ENCODE results near the gene USP3. TPM values are rescaled to one million over a fixed set of nuclear protein-coding genes. Genes with fewer than 3 reads are reported as not detected.

Gene USP3
- total and polyA plus RNA-seq, 10 of the 15 experiments (the other 5 are each of a cell fraction or from before 2014, with no cell fraction given) = 23.8 to 64.5 (median 50.3) TPM

DNA sequence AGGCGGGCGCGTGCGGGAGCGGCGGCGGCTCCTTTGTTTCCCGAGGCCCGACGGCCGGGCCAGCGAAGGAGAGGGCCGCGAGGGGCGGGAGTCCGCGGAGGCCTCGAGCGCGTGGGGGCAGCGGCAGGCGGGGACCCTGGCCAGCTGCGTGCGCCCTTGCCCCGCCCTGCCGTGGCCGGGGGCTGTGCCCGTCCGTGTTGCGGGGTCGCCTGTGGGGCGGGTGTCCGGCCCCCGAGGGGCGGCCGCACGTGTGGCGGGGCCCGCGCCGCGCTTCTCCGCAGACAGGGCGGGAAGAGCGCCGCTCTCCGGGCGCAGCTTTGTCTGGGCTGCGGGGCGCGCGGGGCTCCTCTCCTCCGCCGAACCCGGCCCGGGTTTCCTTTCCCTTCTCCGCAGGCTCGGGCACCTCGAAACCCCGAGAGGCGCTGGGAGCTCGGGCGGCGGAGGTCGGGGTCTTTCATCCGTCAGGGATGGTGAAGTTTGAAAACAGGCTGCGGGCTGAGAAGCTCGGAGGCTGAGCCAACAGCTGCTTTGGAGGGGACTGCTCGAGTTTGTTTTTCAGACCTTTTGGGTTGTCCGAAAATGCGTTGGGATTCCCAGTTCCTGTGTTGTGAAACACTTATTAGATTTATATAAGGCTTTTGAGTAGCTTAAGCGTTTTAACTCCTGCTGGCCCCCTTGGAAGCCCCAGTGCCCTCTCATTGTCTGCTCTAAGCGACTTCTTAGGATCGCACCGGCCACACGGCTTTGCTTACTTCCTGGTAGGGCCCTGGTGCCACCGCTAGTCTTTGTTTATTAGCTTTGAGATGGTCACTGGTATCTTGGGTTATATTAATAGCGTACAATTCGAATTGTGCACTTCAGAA lies 817 bp downstream of the USP3 start (continued):
- TF ChIP-seq, protein P1, sequence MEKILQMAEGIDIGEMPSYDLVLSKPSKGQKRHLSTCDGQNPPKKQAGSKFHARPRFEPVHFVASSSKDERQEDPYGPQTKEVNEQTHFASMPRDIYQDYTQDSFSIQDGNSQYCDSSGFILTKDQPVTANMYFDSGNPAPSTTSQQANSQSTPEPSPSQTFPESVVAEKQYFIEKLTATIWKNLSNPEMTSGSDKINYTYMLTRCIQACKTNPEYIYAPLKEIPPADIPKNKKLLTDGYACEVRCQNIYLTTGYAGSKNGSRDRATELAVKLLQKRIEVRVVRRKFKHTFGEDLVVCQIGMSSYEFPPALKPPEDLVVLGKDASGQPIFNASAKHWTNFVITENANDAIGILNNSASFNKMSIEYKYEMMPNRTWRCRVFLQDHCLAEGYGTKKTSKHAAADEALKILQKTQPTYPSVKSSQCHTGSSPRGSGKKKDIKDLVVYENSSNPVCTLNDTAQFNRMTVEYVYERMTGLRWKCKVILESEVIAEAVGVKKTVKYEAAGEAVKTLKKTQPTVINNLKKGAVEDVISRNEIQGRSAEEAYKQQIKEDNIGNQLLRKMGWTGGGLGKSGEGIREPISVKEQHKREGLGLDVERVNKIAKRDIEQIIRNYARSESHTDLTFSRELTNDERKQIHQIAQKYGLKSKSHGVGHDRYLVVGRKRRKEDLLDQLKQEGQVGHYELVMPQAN (conservative IDR thresholded peaks at IDR 0.05) = peak; percentile 49; the same call in 1 of the 2 replicates
- TF ChIP-seq SPI1 (IDR thresholded peaks at IDR 0.05; ENCODE audit: borderline replicate concordance, insufficient read depth, low read depth, low read length) (no peak), RELA (IDR thresholded peaks at IDR 0.05; ENCODE audit: borderline replicate concordance, partially characterized antibody) (no peak), ASH2L (IDR thresholded peaks at IDR 0.05; ENCODE audit: borderline replicate concordance, low read depth) (0 out of 2 replicates have a peak, but pooled peaks have one; percentile 17), SREBF1 (IDR thresholded peaks at IDR 0.05; ENCODE audit: low read length) (no peak), SREBF2 (IDR thresholded peaks at IDR 0.05; ENCODE audit: low read length) (no peak), FOXK2 (IDR thresholded peaks at IDR 0.05) (no peak), BMI1 (IDR thresholded peaks at IDR 0.05; ENCODE audit: borderline replicate concordance) (no peak), ZNF24 (IDR thresholded peaks at IDR 0.05) (no peak), MYC (IDR thresholded peaks at IDR 0.05; ENCODE audit: insufficient read depth, insufficient read length, insufficient replicate concordance, low read length, severe bottlenecking) (no peak), ZNF274 (IDR thresholded peaks at IDR 0.05; ENCODE audit: insufficient read depth, insufficient read length) (no peak), ZNF384 (IDR thresholded peaks at IDR 0.05; ENCODE audit: borderline replicate concordance, low read depth, low read length) (no peak), CHD4 (IDR thresholded peaks at IDR 0.05) (no peak)
- TF ChIP-seq, protein P2, sequence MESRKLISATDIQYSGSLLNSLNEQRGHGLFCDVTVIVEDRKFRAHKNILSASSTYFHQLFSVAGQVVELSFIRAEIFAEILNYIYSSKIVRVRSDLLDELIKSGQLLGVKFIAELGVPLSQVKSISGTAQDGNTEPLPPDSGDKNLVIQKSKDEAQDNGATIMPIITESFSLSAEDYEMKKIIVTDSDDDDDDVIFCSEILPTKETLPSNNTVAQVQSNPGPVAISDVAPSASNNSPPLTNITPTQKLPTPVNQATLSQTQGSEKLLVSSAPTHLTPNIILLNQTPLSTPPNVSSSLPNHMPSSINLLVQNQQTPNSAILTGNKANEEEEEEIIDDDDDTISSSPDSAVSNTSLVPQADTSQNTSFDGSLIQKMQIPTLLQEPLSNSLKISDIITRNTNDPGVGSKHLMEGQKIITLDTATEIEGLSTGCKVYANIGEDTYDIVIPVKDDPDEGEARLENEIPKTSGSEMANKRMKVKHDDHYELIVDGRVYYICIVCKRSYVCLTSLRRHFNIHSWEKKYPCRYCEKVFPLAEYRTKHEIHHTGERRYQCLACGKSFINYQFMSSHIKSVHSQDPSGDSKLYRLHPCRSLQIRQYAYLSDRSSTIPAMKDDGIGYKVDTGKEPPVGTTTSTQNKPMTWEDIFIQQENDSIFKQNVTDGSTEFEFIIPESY (IDR thresholded peaks at IDR 0.05) = no peak
- TF ChIP-seq, protein P3, sequence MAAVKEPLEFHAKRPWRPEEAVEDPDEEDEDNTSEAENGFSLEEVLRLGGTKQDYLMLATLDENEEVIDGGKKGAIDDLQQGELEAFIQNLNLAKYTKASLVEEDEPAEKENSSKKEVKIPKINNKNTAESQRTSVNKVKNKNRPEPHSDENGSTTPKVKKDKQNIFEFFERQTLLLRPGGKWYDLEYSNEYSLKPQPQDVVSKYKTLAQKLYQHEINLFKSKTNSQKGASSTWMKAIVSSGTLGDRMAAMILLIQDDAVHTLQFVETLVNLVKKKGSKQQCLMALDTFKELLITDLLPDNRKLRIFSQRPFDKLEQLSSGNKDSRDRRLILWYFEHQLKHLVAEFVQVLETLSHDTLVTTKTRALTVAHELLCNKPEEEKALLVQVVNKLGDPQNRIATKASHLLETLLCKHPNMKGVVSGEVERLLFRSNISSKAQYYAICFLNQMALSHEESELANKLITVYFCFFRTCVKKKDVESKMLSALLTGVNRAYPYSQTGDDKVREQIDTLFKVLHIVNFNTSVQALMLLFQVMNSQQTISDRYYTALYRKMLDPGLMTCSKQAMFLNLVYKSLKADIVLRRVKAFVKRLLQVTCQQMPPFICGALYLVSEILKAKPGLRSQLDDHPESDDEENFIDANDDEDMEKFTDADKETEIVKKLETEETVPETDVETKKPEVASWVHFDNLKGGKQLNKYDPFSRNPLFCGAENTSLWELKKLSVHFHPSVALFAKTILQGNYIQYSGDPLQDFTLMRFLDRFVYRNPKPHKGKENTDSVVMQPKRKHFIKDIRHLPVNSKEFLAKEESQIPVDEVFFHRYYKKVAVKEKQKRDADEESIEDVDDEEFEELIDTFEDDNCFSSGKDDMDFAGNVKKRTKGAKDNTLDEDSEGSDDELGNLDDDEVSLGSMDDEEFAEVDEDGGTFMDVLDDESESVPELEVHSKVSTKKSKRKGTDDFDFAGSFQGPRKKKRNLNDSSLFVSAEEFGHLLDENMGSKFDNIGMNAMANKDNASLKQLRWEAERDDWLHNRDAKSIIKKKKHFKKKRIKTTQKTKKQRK (IDR thresholded peaks at IDR 0.05; ENCODE audit: low read depth, low read length) = no peak
- TF ChIP-seq, protein P4, sequence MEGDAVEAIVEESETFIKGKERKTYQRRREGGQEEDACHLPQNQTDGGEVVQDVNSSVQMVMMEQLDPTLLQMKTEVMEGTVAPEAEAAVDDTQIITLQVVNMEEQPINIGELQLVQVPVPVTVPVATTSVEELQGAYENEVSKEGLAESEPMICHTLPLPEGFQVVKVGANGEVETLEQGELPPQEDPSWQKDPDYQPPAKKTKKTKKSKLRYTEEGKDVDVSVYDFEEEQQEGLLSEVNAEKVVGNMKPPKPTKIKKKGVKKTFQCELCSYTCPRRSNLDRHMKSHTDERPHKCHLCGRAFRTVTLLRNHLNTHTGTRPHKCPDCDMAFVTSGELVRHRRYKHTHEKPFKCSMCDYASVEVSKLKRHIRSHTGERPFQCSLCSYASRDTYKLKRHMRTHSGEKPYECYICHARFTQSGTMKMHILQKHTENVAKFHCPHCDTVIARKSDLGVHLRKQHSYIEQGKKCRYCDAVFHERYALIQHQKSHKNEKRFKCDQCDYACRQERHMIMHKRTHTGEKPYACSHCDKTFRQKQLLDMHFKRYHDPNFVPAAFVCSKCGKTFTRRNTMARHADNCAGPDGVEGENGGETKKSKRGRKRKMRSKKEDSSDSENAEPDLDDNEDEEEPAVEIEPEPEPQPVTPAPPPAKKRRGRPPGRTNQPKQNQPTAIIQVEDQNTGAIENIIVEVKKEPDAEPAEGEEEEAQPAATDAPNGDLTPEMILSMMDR (IDR thresholded peaks at IDR 0.05 in 2 of 3, conservative IDR thresholded peaks at IDR 0.05 in 1 of 3; ENCODE audit: control insufficient read depth in 2 of 3, extremely low read depth in 1 of 3, insufficient read depth in 1 of 3, low read depth in 3 of 3, low read length in 3 of 3) = peak; percentile 17 to 38 (median 33)
- TF ChIP-seq, protein P5, sequence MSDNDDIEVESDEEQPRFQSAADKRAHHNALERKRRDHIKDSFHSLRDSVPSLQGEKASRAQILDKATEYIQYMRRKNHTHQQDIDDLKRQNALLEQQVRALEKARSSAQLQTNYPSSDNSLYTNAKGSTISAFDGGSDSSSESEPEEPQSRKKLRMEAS (IDR thresholded peaks at IDR 0.05; ENCODE audit: low read depth, low read length) = no peak
- TF ChIP-seq, protein P6, sequence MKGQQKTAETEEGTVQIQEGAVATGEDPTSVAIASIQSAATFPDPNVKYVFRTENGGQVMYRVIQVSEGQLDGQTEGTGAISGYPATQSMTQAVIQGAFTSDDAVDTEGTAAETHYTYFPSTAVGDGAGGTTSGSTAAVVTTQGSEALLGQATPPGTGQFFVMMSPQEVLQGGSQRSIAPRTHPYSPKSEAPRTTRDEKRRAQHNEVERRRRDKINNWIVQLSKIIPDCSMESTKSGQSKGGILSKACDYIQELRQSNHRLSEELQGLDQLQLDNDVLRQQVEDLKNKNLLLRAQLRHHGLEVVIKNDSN (IDR thresholded peaks at IDR 0.05; ENCODE audit: borderline replicate concordance, extremely low read length, insufficient read depth, low read depth, low read length) = no peak
